Suprapubic skin (tissue), 4 donors: ENCODE measurements around the gene PRRG4. TPM values are rescaled to one million over a fixed set of nuclear protein-coding genes. Genes with fewer than 3 reads are reported as not detected.
"Not testable (repeated sequence)": the region's sequence is repeated elsewhere in the genome, so short reads cannot be mapped to it uniquely, and the experiment has no call there.

ENCODE experiments used
- DNase-seq, 2 donors: peaks; one replicate each; pipeline ENCODE4 v3.0.0-alpha.2; 2019; ENCODE audit warnings: low spot score in 2 of 2
- H3K27ac ChIP-seq: fragments of 200-600 bp; sonication (generic); one replicate; pipeline ENCODE4 v1.5.1; 2019
- H3K27me3 ChIP-seq: fragments of 200-600 bp; sonication (generic); one replicate; pipeline ENCODE4 v1.5.1; 2019
- H3K36me3 ChIP-seq: fragments of 200-600 bp; sonication (generic); one replicate; pipeline ENCODE4 v1.5.1; 2019
- H3K4me1 ChIP-seq: fragments of 200-600 bp; sonication (generic); one replicate; pipeline ENCODE4 v1.5.1; 2019
- H3K4me3 ChIP-seq: fragments of 200-600 bp; sonication (generic); one replicate; pipeline ENCODE4 v1.5.1; 2019; ENCODE audit warnings: mild to moderate bottlenecking
- H3K9me3 ChIP-seq: fragments of 200-600 bp; sonication (generic); one replicate; pipeline ENCODE4 v1.5.1; 2019
- CTCF ChIP-seq, 2 donors: fragments of 200-600 bp in 1 of 2; fragments of 450-650 bp in 1 of 2; sonication (generic) in 1 of 2; IDR thresholded peaks; one replicate each; pipeline ENCODE4 v1.5.1; 2016 to 2019; ENCODE audit warnings: antibody characterized with exemption in 2 of 2, mild to moderate bottlenecking in 1 of 2, moderate library complexity in 1 of 2
- EP300 ChIP-seq: sonication (generic); formaldehyde crosslinking; IDR thresholded peaks from one replicate; pipeline ENCODE4 v1.6.1; 2017; ENCODE audit warnings: antibody characterized with exemption
- POLR2A ChIP-seq, 2 donors: fragments of 450-650 bp; IDR thresholded peaks; one replicate each; pipeline ENCODE4 v1.6.1; 2017; ENCODE audit warnings: antibody characterized with exemption in 2 of 2, mild to moderate bottlenecking in 2 of 2, moderate library complexity in 2 of 2
- POLR2AphosphoS5 ChIP-seq, 3 donors: sonication (generic); formaldehyde crosslinking; IDR thresholded peaks; one replicate each; pipeline ENCODE4 v1.6.1; 2017; ENCODE audit warnings: antibody characterized with exemption in 3 of 3
- WGBS: methylation state at CpG from one replicate; pipeline ENCODE4 v1.1.5; 2018; 5-methylcytosine and 5-hydroxymethylcytosine counted together
- total RNA-seq, 4 donors: library from RNA; depleted of rRNA; stranded (reverse); fragments of >200 nt; gene quantifications; one replicate each; pipeline ENCODE4 v1.1.0, GENCODE V29; 2016

PRRG4 gene
- 10 to 100 TPM; 17.5 to 36.8 (median 34.5) TPM for total RNA-seq

DNA sequence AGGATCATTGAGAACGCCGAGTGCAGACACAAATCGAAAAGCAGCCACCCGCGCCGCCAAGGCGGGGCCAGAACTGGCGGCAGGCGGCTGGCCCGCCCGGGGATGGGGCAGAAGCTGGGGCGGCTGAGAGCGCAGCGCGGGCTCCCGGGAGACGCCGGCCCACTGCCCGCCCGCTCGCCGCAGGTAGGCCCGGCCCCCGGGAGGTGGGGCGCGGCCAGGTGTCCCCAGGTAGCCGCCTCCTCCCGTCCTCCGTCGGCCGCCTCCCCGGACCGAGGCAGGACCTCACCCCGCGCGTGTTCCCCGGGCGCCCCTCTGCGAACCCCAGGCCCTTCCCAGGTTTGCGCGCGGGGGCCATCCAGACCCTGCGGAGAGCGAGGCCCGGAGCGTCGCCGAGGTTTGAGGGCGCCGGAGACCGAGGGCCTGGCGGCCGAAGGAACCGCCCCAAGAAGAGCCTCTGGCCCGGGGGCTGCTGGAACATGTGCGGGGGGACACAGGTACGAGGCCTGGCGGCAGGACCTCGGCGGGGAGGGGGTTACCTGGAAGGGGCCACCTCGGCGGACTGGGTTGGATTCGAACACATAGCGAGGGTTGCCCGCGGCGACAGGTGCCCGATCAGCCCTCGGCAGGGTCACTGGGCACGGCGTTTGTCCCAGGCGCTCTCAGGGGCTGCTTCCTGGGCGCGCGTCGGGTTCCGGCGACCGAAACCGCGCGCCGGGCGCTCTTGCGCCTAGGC lies at the start of gene PRRG4:
PRRG4 (plus strand) TSS at position 248 of the 733 bp plus-strand sequence. CDS start 603 bp downstream, outside the sequence.
- no peaks in the 10 kb centered on the region for H3K36me3 ChIP-seq
- 3% methylated on average over 28 of the region's 85 CpGs for WGBS
- H3K4me3 ChIP-seq, result peak within 1 kb of the TSS; percentile 64
- DNase-seq, result peak in 1 of 2 donors; percentile 68
- H3K27ac ChIP-seq, result peak within 1 kb of the TSS; percentile 83
- no peak for TF ChIP-seq EP300
- peak in 1 of 2 donors; percentile 20 for TF ChIP-seq POLR2A (IDR thresholded peaks at IDR 0.05)
- H3K9me3 ChIP-seq, result no peaks in the 10 kb centered on the region
- peaks cover 20% of the 10 kb centered on the region for H3K4me1 ChIP-seq
- no peaks in the 10 kb centered on the region for H3K27me3 ChIP-seq

DNA sequence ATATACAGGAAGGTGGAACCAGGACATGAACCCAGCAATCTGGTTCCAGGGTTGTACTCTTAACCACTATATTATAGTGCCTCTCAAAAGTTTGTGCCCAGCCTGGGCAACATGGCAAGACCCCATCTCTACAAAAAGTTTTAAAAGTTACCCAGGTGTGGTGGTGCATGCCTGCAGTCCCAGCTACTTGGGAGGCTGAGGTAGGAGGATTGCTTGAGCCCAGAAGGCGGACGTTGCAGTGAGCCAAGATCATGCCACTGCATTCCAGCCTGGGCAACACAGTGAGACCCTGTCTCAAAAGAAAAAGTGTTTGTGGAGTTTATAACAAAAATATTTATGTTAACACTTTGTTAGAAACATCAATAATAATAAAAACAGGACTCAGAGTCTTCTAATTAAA lies 48.9 kb upstream of the PRRG4 start:
- WGBS, result 84% methylated on average over 2 of the region's 2 CpGs
- not testable (repeated sequence) for DNase-seq

GRCh38 chr11:32781721-32782120 lies 48.0 kb upstream of the PRRG4 start:
- Histone ChIP-seq H3K27ac (no peak overlapping the region), H3K4me3 (no peak overlapping the region), H3K27me3 (no peaks in the 10 kb centered on the region), H3K4me1 (no peaks in the 10 kb centered on the region), H3K36me3 (no peaks in the 10 kb centered on the region), H3K9me3 (no peaks in the 10 kb centered on the region)
- no peak for DNase-seq
- WGBS, result 77% methylated on average over 5 of the region's 5 CpGs
- TF ChIP-seq EP300 (no peak), CTCF (IDR thresholded peaks at IDR 0.05) (no peak), POLR2A (IDR thresholded peaks at IDR 0.05) (no peak), POLR2AphosphoS5 (IDR thresholded peaks at IDR 0.05) (no peak)

More for the DNA sequence above, 48.9 kb upstream of the PRRG4 start:
- not testable (repeated sequence) for H3K27ac ChIP-seq, H3K4me3 ChIP-seq, H3K9me3 ChIP-seq, H3K27me3 ChIP-seq, H3K4me1 ChIP-seq, H3K36me3 ChIP-seq

- Histone ChIP-seq H3K27ac (no peak overlapping the region), H3K36me3 (no peaks in the 10 kb centered on the region), H3K4me3 (no peak overlapping the region), H3K9me3 (no peaks in the 10 kb centered on the region), H3K27me3 (no peaks in the 10 kb centered on the region), H3K4me1 (no peaks in the 10 kb centered on the region)
- 93% methylated on average over 3 of the region's 3 CpGs for WGBS
- no peak for TF ChIP-seq POLR2A (IDR thresholded peaks at IDR 0.05)
- TF ChIP-seq POLR2AphosphoS5 (IDR thresholded peaks at IDR 0.05), result no peak
- TF ChIP-seq CTCF (IDR thresholded peaks at IDR 0.05), result no peak
- TF ChIP-seq EP300, result no peak
- no peak for DNase-seq
These were observed 44.5 kb upstream of the PRRG4 start for GRCh38 chr11:32785262-32785661.

DNA sequence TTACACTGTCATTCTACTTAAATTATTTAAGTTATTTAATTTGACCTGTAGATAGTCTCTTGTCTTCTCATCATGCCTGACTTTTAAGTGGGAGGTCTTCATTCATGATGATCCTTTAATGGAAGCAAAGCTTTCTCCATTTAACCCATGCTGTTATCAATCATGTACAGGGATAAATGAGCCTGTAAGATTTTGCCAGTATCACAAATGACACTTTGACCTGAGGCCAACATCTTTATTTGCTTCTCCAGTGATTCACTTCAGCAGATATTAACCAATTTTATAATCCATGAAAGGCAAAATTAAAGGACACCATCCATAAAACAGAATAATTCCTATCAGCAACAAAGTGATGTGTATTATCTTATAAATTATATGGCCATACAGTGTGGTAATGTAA lies 42.9 kb upstream of the PRRG4 start:
- Histone ChIP-seq H3K9me3 (no peaks in the 10 kb centered on the region), H3K4me3 (no peak overlapping the region), H3K36me3 (no peaks in the 10 kb centered on the region), H3K27me3 (no peaks in the 10 kb centered on the region), H3K4me1 (no peaks in the 10 kb centered on the region), H3K27ac (no peak overlapping the region)
- DNase-seq, result no peak
- TF ChIP-seq EP300, result no peak

- no peak overlapping the region for H3K4me3 ChIP-seq
- peaks cover 4% of the 10 kb centered on the region for H3K4me1 ChIP-seq
- DNase-seq, result no peak
- 30% methylated on average over 1 of the region's 1 CpG for WGBS
- no peaks in the 10 kb centered on the region for H3K36me3 ChIP-seq
- H3K27me3 ChIP-seq, result no peaks in the 10 kb centered on the region
- H3K9me3 ChIP-seq, result no peaks in the 10 kb centered on the region
- no peak overlapping the region for H3K27ac ChIP-seq
- no peak for TF ChIP-seq POLR2A (IDR thresholded peaks at IDR 0.05)
These were observed 38.8 kb upstream of the PRRG4 start for GRCh38 chr11:32790916-32791315.

DNA sequence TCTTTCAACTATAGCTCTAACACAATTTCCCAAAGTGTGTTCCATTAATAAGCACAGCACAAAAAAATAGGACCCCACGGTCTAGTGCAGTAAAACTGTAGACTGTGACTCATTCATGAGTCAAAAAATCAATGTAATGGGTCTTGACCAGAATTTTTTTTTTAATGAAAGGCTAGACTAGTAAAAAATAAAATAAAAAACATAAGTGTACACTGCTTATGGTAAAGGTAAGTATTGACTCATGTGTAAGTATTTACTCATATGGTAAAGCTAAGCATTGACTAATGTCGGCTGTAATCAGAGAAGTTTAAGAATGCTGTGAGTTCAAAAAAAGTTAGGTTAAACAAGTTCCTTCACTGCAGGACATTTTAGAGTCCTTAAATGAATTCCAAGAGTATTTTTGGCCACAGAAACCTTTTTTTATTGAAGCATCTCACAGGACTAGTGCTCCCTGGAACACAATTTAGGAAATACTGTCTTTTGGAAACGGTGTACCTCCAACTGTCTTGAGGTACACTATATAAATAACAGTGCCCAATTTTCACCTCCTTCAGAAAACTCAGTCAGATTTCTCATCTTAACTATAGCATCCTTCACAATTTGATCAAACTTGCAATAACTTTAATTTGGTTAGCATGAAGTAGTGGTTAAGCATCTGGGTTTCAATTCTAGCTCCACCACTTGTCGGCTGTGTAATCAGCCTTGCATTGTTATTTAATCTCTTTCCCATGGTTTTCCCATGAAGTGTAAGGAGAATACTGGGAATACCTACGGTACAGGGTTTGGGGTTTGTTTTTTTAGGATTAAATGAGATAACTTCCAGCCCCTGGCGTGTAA lies 37.4 kb upstream of the PRRG4 start:
- 36% methylated on average over 6 of the region's 6 CpGs for whole genome bisulfite sequencing
- H3K36me3 ChIP-seq, result no peaks in the 10 kb centered on the region
- peaks cover 4% of the 10 kb centered on the region for H3K4me1 ChIP-seq
- no peak overlapping the region for H3K27ac ChIP-seq
- no peak for TF ChIP-seq POLR2A (IDR thresholded peaks at IDR 0.05)
- no peak for TF ChIP-seq EP300
- no peak for TF ChIP-seq CTCF (IDR thresholded peaks at IDR 0.05)
- TF ChIP-seq POLR2AphosphoS5 (IDR thresholded peaks at IDR 0.05), result no peak
- H3K9me3 ChIP-seq, result no peaks in the 10 kb centered on the region
- H3K4me3 ChIP-seq, result peak overlapping the region; percentile 6
- DNase-seq, result no peak
- H3K27me3 ChIP-seq, result no peaks in the 10 kb centered on the region
